Liver (tissue), 3 donors: Measurements from ENCODE around the gene FLNA.

Experiments used
- CTCF ChIP-seq: fragments of 150-350 bp; IDR thresholded peaks from 2 replicates; pipeline ENCODE4 v1.5.1; 2017; ENCODE audit warnings: improper control_type of control experiment, low read depth, low read length; ENCODE audit not compliant: missing input control
- FOXA1 ChIP-seq: IDR thresholded peaks from 2 replicates; pipeline ENCODE4 v1.6.1; 2016; ENCODE audit warnings: antibody characterized with exemption
- HNF4A ChIP-seq, 2 donors: conservative IDR thresholded peaks; 2 replicates each; pipeline ENCODE4 v1.6.1; 2016; ENCODE audit warnings: antibody characterized with exemption in 2 of 2, mild to moderate bottlenecking in 2 of 2
- REST ChIP-seq: IDR thresholded peaks from 2 replicates; pipeline ENCODE4 v1.6.1; 2016; ENCODE audit warnings: antibody characterized with exemption, mild to moderate bottlenecking
- RXRA ChIP-seq, 2 donors: IDR thresholded peaks; 2 replicates each; pipeline ENCODE4 v1.6.1; 2017 to 2018; ENCODE audit warnings: antibody characterized with exemption in 2 of 2, mild to moderate bottlenecking in 1 of 2
- SP1 ChIP-seq: IDR thresholded peaks from 2 replicates; pipeline ENCODE4 v1.6.1; 2018; ENCODE audit warnings: antibody characterized with exemption, mild to moderate bottlenecking
- donor health status: healthy.
- donor health status: healthy.

DNA sequence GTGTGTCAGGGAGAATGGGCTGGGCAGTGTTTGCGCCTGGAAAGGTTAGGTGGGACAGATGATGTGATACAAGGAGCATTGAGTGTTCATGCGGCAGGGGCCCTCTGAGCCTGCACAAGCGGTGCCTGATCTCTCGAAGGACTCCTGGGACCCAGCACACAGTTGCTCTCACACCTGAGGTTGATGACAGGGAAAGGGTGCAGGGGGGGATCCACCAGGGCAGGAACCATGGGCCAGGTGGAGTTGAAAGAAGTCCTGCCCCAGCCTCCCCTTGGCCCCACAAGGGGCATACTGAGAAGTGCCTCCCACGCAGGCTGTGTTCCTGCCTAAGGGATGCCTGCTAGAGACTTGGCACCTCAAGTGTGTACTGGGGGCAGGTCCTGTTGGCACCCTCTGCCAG is 45.8 kb downstream of the FLNA start:
- no peak for TF ChIP-seq CTCF
- TF ChIP-seq RXRA (IDR thresholded peaks at IDR 0.05): no peak
- no peak for TF ChIP-seq FOXA1
- TF ChIP-seq SP1: no peak
- no peak for TF ChIP-seq HNF4A (conservative IDR thresholded peaks at IDR 0.05)
- TF ChIP-seq REST: no peak
